ENCODE results near the gene NRXN3. TPM values are rescaled to one million over a fixed set of nuclear protein-coding genes. Genes with fewer than 3 reads are reported as not detected.

NRXN3 gene
- total RNA-seq, 3 donors from 2014 or later, result 2.1 to 27.3 (median 2.6) TPM

DNA sequence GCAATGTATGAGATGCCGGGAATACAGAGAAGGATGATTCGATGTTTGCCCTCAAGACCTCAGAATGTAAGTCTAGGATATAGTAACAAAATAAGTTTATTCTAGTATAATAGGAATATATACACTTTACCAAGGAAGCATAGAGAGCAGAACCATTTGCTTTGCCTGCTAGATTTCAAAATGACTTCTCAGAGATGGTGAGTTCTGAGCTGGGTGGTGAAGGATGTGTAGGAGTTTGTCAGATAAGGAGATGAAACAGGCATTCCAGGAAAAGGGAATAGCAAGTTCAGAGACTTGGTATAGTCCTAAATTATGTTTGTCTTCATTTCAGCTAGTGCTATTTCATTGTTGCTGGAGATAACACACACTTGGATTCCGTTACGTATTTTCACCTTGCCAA is 1385.3 kb downstream of the NRXN3 start:
- Histone ChIP-seq H3K4me3 (no peak overlapping the region), H3K4me1 (ENCODE audit: low read depth) (no peaks in the 10 kb centered on the region), H3K36me3 (ENCODE audit: low read depth) (no peaks in the 10 kb centered on the region), H3K9me3 (no peaks in the 10 kb centered on the region)
- TF ChIP-seq, protein P1, sequence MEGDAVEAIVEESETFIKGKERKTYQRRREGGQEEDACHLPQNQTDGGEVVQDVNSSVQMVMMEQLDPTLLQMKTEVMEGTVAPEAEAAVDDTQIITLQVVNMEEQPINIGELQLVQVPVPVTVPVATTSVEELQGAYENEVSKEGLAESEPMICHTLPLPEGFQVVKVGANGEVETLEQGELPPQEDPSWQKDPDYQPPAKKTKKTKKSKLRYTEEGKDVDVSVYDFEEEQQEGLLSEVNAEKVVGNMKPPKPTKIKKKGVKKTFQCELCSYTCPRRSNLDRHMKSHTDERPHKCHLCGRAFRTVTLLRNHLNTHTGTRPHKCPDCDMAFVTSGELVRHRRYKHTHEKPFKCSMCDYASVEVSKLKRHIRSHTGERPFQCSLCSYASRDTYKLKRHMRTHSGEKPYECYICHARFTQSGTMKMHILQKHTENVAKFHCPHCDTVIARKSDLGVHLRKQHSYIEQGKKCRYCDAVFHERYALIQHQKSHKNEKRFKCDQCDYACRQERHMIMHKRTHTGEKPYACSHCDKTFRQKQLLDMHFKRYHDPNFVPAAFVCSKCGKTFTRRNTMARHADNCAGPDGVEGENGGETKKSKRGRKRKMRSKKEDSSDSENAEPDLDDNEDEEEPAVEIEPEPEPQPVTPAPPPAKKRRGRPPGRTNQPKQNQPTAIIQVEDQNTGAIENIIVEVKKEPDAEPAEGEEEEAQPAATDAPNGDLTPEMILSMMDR (IDR thresholded peaks at IDR 0.05), result no peak
- intact Hi-C loops (cut with DNase I, micrococcal nuclease), result no loop called here
- ATAC-seq, result no peak
- no peak for DNase-seq

DNA sequence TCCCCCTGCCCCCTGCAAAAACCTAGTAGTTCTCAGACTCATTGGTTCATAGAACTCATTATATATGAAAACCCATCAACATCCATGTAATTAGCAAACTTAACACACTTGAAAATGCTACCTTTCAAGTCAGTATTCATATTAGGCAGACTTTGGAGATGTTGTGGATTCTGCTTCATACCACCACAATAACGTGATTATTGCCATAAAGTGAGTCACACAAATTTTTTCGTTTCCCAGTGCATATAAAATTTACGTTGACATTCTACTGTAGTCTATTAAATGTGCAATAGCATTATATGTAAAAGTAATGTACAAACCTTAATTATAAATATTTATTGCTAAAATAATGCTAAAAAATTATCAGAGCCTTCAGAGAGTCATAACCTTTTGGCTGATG is 1387.1 kb downstream of the NRXN3 start:
- H3K9me3 ChIP-seq, result no peaks in the 10 kb centered on the region
- TF ChIP-seq, protein P1 (IDR thresholded peaks at IDR 0.05), result no peak
- intact Hi-C loops (cut with DNase I, micrococcal nuclease), result no loop called here

DNA sequence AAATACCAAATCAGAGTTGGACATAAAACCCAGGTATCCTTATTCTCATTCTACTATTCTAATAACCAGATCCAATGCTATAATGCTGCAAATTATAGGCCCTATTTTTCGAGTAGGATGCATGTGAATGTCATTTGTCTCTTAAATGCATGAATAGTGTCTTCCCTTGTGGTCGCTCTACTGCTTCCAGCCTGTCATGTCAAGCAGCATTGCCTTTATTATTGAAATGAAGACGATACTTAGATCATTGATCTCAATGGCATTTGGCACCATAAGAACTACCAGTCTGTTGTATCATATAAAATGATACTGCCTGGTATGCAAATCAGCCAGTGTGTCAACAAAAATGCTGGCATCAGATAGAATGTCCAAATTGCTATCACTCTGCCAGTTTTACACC is 1392.0 kb downstream of the NRXN3 start:
- DNase-seq (no peak), ATAC-seq (no peak)
- Histone ChIP-seq H3K36me3 (ENCODE audit: low read depth) (no peaks in the 10 kb centered on the region), H3K4me3 (no peak overlapping the region), H3K4me1 (ENCODE audit: low read depth) (no peaks in the 10 kb centered on the region), H3K9me3 (no peaks in the 10 kb centered on the region)
- intact Hi-C loops (cut with DNase I, micrococcal nuclease), result no loop called here
- TF ChIP-seq, protein P1 (IDR thresholded peaks at IDR 0.05), result no peak

More for the DNA sequence above, 1387.1 kb downstream of the NRXN3 start:
- Histone ChIP-seq H3K36me3 (ENCODE audit: low read depth) (no peaks in the 10 kb centered on the region), H3K4me1 (ENCODE audit: low read depth) (no peaks in the 10 kb centered on the region), H3K4me3 (no peak overlapping the region)
- no peak for ATAC-seq
- DNase-seq, result no peak

DNA sequence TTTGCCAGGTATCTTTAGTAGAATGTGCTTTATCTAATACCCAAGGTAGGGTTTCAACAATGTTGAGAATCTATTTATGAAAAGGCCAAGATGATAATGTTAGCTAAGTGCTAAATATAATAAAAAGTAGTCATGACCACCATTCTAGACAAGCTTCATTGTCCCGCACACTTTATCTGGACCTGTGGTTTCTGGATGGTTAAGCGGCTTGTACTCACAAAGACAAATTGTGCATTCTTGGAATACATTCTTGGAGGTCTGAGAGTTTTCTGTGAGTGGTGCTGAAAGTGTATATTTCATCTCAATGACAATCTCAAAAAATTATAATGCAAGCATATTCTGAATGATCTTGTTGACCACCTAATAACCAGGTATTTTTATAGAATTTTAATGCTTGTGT is 1394.2 kb downstream of the NRXN3 start:
- DNase-seq (no peak), ATAC-seq (no peak)
- TF ChIP-seq, protein P1 (IDR thresholded peaks at IDR 0.05), result no peak
- Histone ChIP-seq H3K9me3 (no peaks in the 10 kb centered on the region), H3K36me3 (ENCODE audit: low read depth) (no peaks in the 10 kb centered on the region), H3K4me3 (no peak overlapping the region), H3K4me1 (ENCODE audit: low read depth) (no peaks in the 10 kb centered on the region)
- intact Hi-C loops (cut with DNase I, micrococcal nuclease), result no loop called here

DNA sequence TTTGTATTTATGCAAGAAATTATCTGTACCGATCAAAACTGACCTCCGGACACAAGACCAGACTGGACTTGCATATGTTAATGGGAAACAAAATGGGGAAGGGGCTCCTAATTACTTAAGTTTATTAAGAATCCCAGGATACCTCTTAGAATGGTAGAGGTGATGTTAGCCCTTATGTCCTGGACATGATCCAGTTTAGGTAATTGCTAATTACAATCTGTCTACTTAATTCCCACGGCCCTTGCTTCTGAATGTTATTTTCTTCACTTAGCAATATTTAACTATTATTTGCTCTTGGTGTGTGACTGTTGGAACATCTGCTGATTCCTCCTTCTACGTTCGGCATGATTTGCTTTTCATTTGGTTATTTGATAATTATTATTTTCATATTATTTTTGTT is 1397.1 kb downstream of the NRXN3 start:
- Histone ChIP-seq H3K4me3 (no peak overlapping the region), H3K4me1 (ENCODE audit: low read depth) (no peaks in the 10 kb centered on the region), H3K36me3 (ENCODE audit: low read depth) (no peaks in the 10 kb centered on the region), H3K9me3 (no peaks in the 10 kb centered on the region)
- DNase-seq (no peak), ATAC-seq (no peak)
- TF ChIP-seq, protein P1 (IDR thresholded peaks at IDR 0.05), result no peak
- intact Hi-C loops (cut with DNase I, micrococcal nuclease), result no loop called here

DNA sequence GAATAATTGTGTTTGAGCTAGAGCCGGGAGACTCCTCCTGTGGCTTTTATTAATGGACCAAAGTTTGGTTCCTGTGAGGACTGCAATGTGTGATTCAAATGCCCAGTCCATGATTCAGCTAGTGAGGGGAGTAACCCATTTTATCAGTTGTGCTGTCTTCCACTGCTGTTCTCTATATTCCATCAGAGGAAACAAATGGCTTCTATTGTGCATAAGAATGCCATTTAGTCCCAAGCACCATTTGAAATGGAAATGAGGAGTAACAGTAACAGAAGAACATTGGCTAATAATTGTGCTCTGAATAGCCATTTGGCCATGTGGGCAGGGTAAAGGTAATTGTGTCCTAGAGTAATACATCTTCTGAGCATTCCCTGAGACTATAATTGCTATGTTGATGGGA is 1398.4 kb downstream of the NRXN3 start:
- ATAC-seq, result no peak
- TF ChIP-seq, protein P1 (IDR thresholded peaks at IDR 0.05), result no peak
- Histone ChIP-seq H3K4me3 (no peak overlapping the region), H3K36me3 (ENCODE audit: low read depth) (no peaks in the 10 kb centered on the region), H3K4me1 (ENCODE audit: low read depth) (no peaks in the 10 kb centered on the region), H3K9me3 (no peaks in the 10 kb centered on the region)
- intact Hi-C loops (cut with DNase I, micrococcal nuclease), result no loop called here
- no peak for DNase-seq
